SK-N-SH treated with all-trans-retinoic acid at 6 μM for 48 hours (cell line): ENCODE results near the gene CCDC170.

Experiments
- ATAC-seq: fragments of 200-7000 bp; cut with Tn5 transposase; 3 replicates; pipeline ENCODE4 v1.9.1; 2020; ENCODE audit warnings: mild to moderate bottlenecking, moderate library complexity
- ARNTL ChIP-seq: fragments of 450-650 bp; formaldehyde crosslinking; IDR thresholded peaks from 2 replicates; pipeline ENCODE4 v1.5.0; 2020; ENCODE audit warnings: low read depth, mild to moderate bottlenecking, moderate library complexity, borderline replicate concordance
- BACH2 ChIP-seq: fragments of 250-450 bp; sonication (Bioruptor Pico); IDR thresholded peaks from 2 replicates; pipeline ENCODE4 v1.9.0; 2021; ENCODE audit warnings: mild to moderate bottlenecking, borderline replicate concordance
- CSDC2 ChIP-seq: fragments of 250-450 bp; sonication (Bioruptor Pico); IDR thresholded peaks from 2 replicates; pipeline ENCODE4 v1.5.0; 2020; ENCODE audit warnings: mild to moderate bottlenecking, moderate library complexity
- ESRRG ChIP-seq: fragments of 250-450 bp; sonication (Bioruptor Pico); IDR thresholded peaks from 2 replicates; pipeline ENCODE4 v1.6.1; 2021; ENCODE audit warnings: mild to moderate bottlenecking
- GLIS3 ChIP-seq: fragments of 250-450 bp; sonication (Bioruptor Pico); IDR thresholded peaks from 2 replicates; pipeline ENCODE4 v1.5.0; 2020; ENCODE audit warnings: mild to moderate bottlenecking, moderate library complexity
- ISL1 ChIP-seq: fragments of 250-450 bp; sonication (Bioruptor Pico); IDR thresholded peaks from 2 replicates; pipeline ENCODE4 v2.1.2; 2022; ENCODE audit warnings: mild to moderate bottlenecking, moderate library complexity
- OSR1 ChIP-seq: fragments of 250-450 bp; sonication (Bioruptor Pico); IDR thresholded peaks from 2 replicates; pipeline ENCODE4 v1.8.0; 2022; ENCODE audit warnings: moderate library complexity, mild to moderate bottlenecking, inconsistent platforms
- PATZ1 ChIP-seq: fragments of 250-450 bp; sonication (Bioruptor Pico); IDR thresholded peaks from 2 replicates; pipeline ENCODE4 v1.8.0; 2020; ENCODE audit warnings: mild to moderate bottlenecking, moderate library complexity, borderline replicate concordance
- POU6F1 ChIP-seq: fragments of 250-450 bp; sonication (Bioruptor Pico); IDR thresholded peaks from 2 replicates; pipeline ENCODE4 v1.8.0; 2021; ENCODE audit warnings: low read depth, mild to moderate bottlenecking, moderate library complexity, borderline replicate concordance
- RARB ChIP-seq: fragments of 250-450 bp; sonication (Bioruptor Pico); IDR thresholded peaks from 2 replicates; pipeline ENCODE4 v1.8.0; 2021; ENCODE audit warnings: mild to moderate bottlenecking, moderate library complexity
- SNAI2 ChIP-seq: fragments of 250-450 bp; sonication (Bioruptor Pico); IDR thresholded peaks from 2 replicates; pipeline ENCODE4 v1.5.0; 2020; ENCODE audit warnings: mild to moderate bottlenecking, moderate library complexity
- TCF4 ChIP-seq: fragments of 250-450 bp; sonication (Bioruptor Pico); IDR thresholded peaks from 2 replicates; pipeline ENCODE4 v1.8.0; 2021; ENCODE audit warnings: mild to moderate bottlenecking, moderate library complexity, borderline replicate concordance
- TOX ChIP-seq: fragments of 250-450 bp; sonication (Bioruptor Pico); IDR thresholded peaks from 2 replicates; pipeline ENCODE4 v1.8.0; 2021; ENCODE audit warnings: mild to moderate bottlenecking, moderate library complexity, borderline replicate concordance
- TSHZ2 ChIP-seq: fragments of 250-450 bp; sonication (Bioruptor Pico); IDR thresholded peaks from 2 replicates; pipeline ENCODE4 v1.5.0; 2020; ENCODE audit warnings: mild to moderate bottlenecking, moderate library complexity
- ZC3H10 ChIP-seq: fragments of 250-450 bp; sonication (Bioruptor Pico); IDR thresholded peaks from 2 replicates; pipeline ENCODE4 v1.5.1; 2021; ENCODE audit warnings: mild to moderate bottlenecking, moderate library complexity
- ZFP3 ChIP-seq: fragments of 250-450 bp; sonication (Bioruptor Pico); IDR thresholded peaks from 2 replicates; pipeline ENCODE4 v1.5.0; 2020; ENCODE audit warnings: mild to moderate bottlenecking, moderate library complexity
- ZFP30 ChIP-seq: fragments of 450-650 bp; formaldehyde crosslinking; IDR thresholded peaks from 2 replicates; pipeline ENCODE4 v1.5.0; 2022; ENCODE audit warnings: mild to moderate bottlenecking, moderate library complexity
- ZNF565 ChIP-seq: fragments of 450-650 bp; formaldehyde crosslinking; conservative IDR thresholded peaks from 2 replicates; pipeline ENCODE4 v1.5.0; 2020; ENCODE audit warnings: low read depth, mild to moderate bottlenecking, moderate library complexity
- ZNF70 ChIP-seq: fragments of 450-650 bp; formaldehyde crosslinking; IDR thresholded peaks from 2 replicates; pipeline ENCODE4 v1.5.0; 2020; ENCODE audit warnings: mild to moderate bottlenecking, moderate library complexity
- ZNF8 ChIP-seq: fragments of 450-650 bp; formaldehyde crosslinking; IDR thresholded peaks from 2 replicates; pipeline ENCODE4 v1.5.0; 2020; ENCODE audit warnings: mild to moderate bottlenecking, moderate library complexity
- TF ChIP-seq, protein P1 (sequence below): fragments of 250-450 bp; sonication (Bioruptor Pico); IDR thresholded peaks from 2 replicates; pipeline ENCODE4 v1.5.1; 2021; ENCODE audit warnings: mild to moderate bottlenecking, moderate library complexity
- TF ChIP-seq, protein P2 (sequence below): fragments of 250-450 bp; sonication (Bioruptor Pico); IDR thresholded peaks from 2 replicates; pipeline ENCODE4 v1.5.1; 2020; ENCODE audit warnings: low read depth, mild to moderate bottlenecking, moderate library complexity

CCDC170 gene

GRCh38 chr6:151637814-151638213 lies 144.0 kb downstream of the CCDC170 start:
- no peak for TF ChIP-seq ZFP3 (CRISPR knock-in tag)
- TF ChIP-seq BACH2 (CRISPR knock-in tag), result no peak
- TF ChIP-seq ZNF565 (CRISPR knock-in tag), result no peak
- TF ChIP-seq ZC3H10 (CRISPR knock-in tag), result no peak
- TF ChIP-seq GLIS3 (CRISPR knock-in tag), result no peak
- no peak for ATAC-seq

DNA sequence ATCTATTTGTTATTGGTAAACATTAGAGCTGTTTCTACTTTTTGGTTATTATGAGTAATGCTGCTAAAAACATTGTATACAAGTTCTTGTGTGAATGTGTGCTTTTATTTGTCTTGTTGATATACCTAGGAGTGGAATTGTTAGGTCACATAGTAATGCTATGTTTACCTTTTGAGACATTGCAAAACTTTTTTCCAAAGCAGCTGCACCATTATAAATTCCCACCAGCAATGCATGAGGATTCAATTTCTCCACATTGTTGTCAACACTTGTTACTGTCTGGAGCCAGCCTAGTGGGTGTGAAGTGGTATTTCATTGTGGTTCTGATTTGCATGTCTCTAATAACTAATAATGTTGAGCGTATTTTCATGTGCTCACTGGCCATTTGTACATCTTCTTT lies 145.9 kb downstream of the CCDC170 start:
- TF ChIP-seq, protein P1, sequence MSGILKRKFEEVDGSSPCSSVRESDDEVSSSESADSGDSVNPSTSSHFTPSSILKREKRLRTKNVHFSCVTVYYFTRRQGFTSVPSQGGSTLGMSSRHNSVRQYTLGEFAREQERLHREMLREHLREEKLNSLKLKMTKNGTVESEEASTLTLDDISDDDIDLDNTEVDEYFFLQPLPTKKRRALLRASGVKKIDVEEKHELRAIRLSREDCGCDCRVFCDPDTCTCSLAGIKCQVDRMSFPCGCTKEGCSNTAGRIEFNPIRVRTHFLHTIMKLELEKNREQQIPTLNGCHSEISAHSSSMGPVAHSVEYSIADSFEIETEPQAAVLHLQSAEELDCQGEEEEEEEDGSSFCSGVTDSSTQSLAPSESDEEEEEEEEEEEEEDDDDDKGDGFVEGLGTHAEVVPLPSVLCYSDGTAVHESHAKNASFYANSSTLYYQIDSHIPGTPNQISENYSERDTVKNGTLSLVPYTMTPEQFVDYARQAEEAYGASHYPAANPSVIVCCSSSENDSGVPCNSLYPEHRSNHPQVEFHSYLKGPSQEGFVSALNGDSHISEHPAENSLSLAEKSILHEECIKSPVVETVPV (CRISPR knock-in tag), result no peak
- TF ChIP-seq ZC3H10 (CRISPR knock-in tag) (no peak), PATZ1 (no peak), ZFP3 (CRISPR knock-in tag) (no peak), ZNF70 (CRISPR knock-in tag) (no peak), GLIS3 (CRISPR knock-in tag) (no peak), TCF4 (no peak), BACH2 (CRISPR knock-in tag) (no peak), SNAI2 (no peak), ARNTL (CRISPR knock-in tag) (no peak), TSHZ2 (CRISPR knock-in tag) (no peak), POU6F1 (no peak), OSR1 (CRISPR knock-in tag) (no peak), CSDC2 (no peak), ISL1 (CRISPR knock-in tag) (no peak), ESRRG (CRISPR knock-in tag) (no peak), ZFP30 (CRISPR knock-in tag) (no peak)
- TF ChIP-seq, protein P2, sequence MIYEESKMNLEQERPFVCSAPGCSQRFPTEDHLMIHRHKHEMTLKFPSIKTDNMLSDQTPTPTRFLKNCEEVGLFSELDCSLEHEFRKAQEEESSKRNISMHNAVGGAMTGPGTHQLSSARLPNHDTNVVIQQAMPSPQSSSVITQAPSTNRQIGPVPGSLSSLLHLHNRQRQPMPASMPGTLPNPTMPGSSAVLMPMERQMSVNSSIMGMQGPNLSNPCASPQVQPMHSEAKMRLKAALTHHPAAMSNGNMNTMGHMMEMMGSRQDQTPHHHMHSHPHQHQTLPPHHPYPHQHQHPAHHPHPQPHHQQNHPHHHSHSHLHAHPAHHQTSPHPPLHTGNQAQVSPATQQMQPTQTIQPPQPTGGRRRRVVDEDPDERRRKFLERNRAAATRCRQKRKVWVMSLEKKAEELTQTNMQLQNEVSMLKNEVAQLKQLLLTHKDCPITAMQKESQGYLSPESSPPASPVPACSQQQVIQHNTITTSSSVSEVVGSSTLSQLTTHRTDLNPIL (CRISPR knock-in tag), result no peak
- ATAC-seq, result no peak

- no peak for ATAC-seq
- TF ChIP-seq PATZ1 (no peak), ISL1 (CRISPR knock-in tag) (no peak), TOX (CRISPR knock-in tag) (no peak), ZNF70 (CRISPR knock-in tag) (no peak), ZNF8 (CRISPR knock-in tag) (no peak), TCF4 (no peak), ARNTL (CRISPR knock-in tag) (no peak), ESRRG (CRISPR knock-in tag) (no peak), GLIS3 (CRISPR knock-in tag) (no peak), RARB (CRISPR knock-in tag) (no peak), ZC3H10 (CRISPR knock-in tag) (no peak), ZFP3 (CRISPR knock-in tag) (no peak), POU6F1 (no peak)
- TF ChIP-seq, protein P1 (CRISPR knock-in tag), result no peak
Measured at GRCh38 chr6:151641028-151641427, 147.2 kb downstream of the CCDC170 start.
